Lower leg skin (tissue), 3 donors: Measurements from ENCODE around the gene ADGRV1.

ENCODE experiments used
- POLR2A ChIP-seq, 2 donors: fragments of 450-650 bp; IDR thresholded peaks; one replicate each; pipeline ENCODE4 v1.6.1; 2016 to 2017; ENCODE audit warnings: antibody characterized with exemption in 2 of 2, mild to moderate bottlenecking in 1 of 2, moderate library complexity in 1 of 2
- TF ChIP-seq, protein P1 (sequence below), 3 donors: fragments of 450-650 bp; IDR thresholded peaks; one replicate each; pipeline ENCODE4 v1.5.1; 2016; ENCODE audit warnings: antibody characterized with exemption in 3 of 3, mild to moderate bottlenecking in 3 of 3, moderate library complexity in 2 of 3

DNA sequence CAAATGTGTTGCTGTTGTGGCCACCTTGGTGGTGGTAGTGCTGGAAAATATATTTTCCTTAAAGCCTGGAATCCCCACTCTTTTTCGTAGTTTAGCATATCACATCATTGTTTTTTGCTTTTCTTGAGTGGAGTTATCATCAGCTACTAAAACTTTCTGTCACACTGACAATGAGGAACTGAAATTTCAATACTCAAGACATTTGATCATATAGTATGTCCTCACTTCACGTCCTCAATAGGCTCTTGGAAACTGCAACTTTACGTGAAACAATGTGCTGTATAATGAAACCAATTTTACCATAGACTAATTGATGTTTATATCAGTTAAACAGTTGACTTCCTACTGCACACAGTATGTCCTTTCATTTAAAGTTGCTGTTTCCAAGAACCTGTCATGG is 265.8 kb downstream of the ADGRV1 start:
- TF ChIP-seq, protein P1, sequence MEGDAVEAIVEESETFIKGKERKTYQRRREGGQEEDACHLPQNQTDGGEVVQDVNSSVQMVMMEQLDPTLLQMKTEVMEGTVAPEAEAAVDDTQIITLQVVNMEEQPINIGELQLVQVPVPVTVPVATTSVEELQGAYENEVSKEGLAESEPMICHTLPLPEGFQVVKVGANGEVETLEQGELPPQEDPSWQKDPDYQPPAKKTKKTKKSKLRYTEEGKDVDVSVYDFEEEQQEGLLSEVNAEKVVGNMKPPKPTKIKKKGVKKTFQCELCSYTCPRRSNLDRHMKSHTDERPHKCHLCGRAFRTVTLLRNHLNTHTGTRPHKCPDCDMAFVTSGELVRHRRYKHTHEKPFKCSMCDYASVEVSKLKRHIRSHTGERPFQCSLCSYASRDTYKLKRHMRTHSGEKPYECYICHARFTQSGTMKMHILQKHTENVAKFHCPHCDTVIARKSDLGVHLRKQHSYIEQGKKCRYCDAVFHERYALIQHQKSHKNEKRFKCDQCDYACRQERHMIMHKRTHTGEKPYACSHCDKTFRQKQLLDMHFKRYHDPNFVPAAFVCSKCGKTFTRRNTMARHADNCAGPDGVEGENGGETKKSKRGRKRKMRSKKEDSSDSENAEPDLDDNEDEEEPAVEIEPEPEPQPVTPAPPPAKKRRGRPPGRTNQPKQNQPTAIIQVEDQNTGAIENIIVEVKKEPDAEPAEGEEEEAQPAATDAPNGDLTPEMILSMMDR (IDR thresholded peaks at IDR 0.05): no peak
- no peak for TF ChIP-seq POLR2A (IDR thresholded peaks at IDR 0.05)
